Skeletal muscle tissue (tissue), 4 donors: ENCODE measurements around the gene KRTAP10-2. TPM values are rescaled to one million over a fixed set of nuclear protein-coding genes. Genes with fewer than 3 reads are reported as not detected.

ENCODE experiments used
- H3K27ac ChIP-seq: one replicate; pipeline ENCODE4 v1.7.0; 2013; ENCODE audit warnings: mild to moderate bottlenecking, low read depth, low read length, inconsistent platforms
- H3K27me3 ChIP-seq, 3 donors: one replicate each; pipeline ENCODE4 v1.7.0; 2013; ENCODE audit warnings: low read length in 3 of 3; ENCODE audit not compliant: control insufficient read depth in 3 of 3, insufficient read depth in 3 of 3
- H3K36me3 ChIP-seq, 3 donors: one replicate each; pipeline ENCODE4 v1.7.0; 2013; ENCODE audit warnings: low read length in 3 of 3; ENCODE audit not compliant: control insufficient read depth in 3 of 3, insufficient read depth in 3 of 3
- H3K4me1 ChIP-seq, 3 donors: one replicate each; pipeline ENCODE4 v1.7.0; 2013; ENCODE audit warnings: low read length in 3 of 3, mild to moderate bottlenecking in 3 of 3; ENCODE audit not compliant: control insufficient read depth in 3 of 3, insufficient read depth in 3 of 3
- H3K4me3 ChIP-seq, 3 donors: one replicate each; pipeline ENCODE4 v1.7.0; 2013; ENCODE audit warnings: low read length in 3 of 3
- H3K9ac ChIP-seq, 3 donors: one replicate each; pipeline ENCODE4 v1.7.0; 2013; ENCODE audit warnings: low read length in 3 of 3, mild to moderate bottlenecking in 3 of 3, moderate library complexity in 2 of 3, low read depth in 1 of 3
- H3K9me3 ChIP-seq, 3 donors: one replicate each; pipeline ENCODE4 v1.7.0; 2013; ENCODE audit warnings: low read length in 3 of 3; ENCODE audit not compliant: control insufficient read depth in 3 of 3
- total RNA-seq: library from RNA; depleted of rRNA; stranded (reverse); fragments of >200 nt; gene quantifications from one replicate; pipeline ENCODE4 v1.2.3, GENCODE V29; 2014
- donor health status: Osteomylitis.

Gene KRTAP10-2
- total RNA-seq, 1 donor from 2014 or later: not detected

GRCh38 chr21:44527983-44528633, 23.2 kb downstream of the KRTAP10-2 start:
- no peaks in the 10 kb centered on the region for H3K9me3 ChIP-seq
- peaks cover 29 to 45% (median 37%) of the 10 kb centered on the region in 3 donors for H3K27me3 ChIP-seq
- H3K4me1 ChIP-seq: no peaks in the 10 kb centered on the region
- H3K4me3 ChIP-seq: no peak overlapping the region
- no peaks in the 10 kb centered on the region for H3K36me3 ChIP-seq
- H3K9ac ChIP-seq: no peak overlapping the region
- no peak overlapping the region for H3K27ac ChIP-seq

- Histone ChIP-seq H3K4me1 (no peaks in the 10 kb centered on the region), H3K36me3 (no peaks in the 10 kb centered on the region), H3K27ac (no peak overlapping the region), H3K27me3 (peaks cover 22 to 40% (median 38%) of the 10 kb centered on the region in 3 donors), H3K9me3 (no peaks in the 10 kb centered on the region), H3K4me3 (no peak overlapping the region), H3K9ac (no peak overlapping the region)
Measured at GRCh38 chr21:44527156-44527982, 23.9 kb downstream of the KRTAP10-2 start.

- H3K36me3 ChIP-seq: no peaks in the 10 kb centered on the region
- H3K27me3 ChIP-seq: peaks cover 13 to 36% (median 31%) of the 10 kb centered on the region in 3 donors
- no peaks in the 10 kb centered on the region for H3K4me1 ChIP-seq
- H3K9me3 ChIP-seq: no peaks in the 10 kb centered on the region
- H3K9ac ChIP-seq: no peak overlapping the region
- H3K4me3 ChIP-seq: no peak overlapping the region
- H3K27ac ChIP-seq: no peak overlapping the region
Measured at GRCh38 chr21:44526096-44526997, 25.0 kb downstream of the KRTAP10-2 start.

GRCh38 chr21:44525391-44526095, 25.8 kb downstream of the KRTAP10-2 start:
- Histone ChIP-seq H3K27ac (no peak overlapping the region), H3K9ac (no peak overlapping the region), H3K27me3 (peaks cover 5 to 35% (median 31%) of the 10 kb centered on the region in 3 donors), H3K4me1 (no peaks in the 10 kb centered on the region), H3K9me3 (no peaks in the 10 kb centered on the region), H3K4me3 (no peak overlapping the region), H3K36me3 (no peaks in the 10 kb centered on the region)

DNA sequence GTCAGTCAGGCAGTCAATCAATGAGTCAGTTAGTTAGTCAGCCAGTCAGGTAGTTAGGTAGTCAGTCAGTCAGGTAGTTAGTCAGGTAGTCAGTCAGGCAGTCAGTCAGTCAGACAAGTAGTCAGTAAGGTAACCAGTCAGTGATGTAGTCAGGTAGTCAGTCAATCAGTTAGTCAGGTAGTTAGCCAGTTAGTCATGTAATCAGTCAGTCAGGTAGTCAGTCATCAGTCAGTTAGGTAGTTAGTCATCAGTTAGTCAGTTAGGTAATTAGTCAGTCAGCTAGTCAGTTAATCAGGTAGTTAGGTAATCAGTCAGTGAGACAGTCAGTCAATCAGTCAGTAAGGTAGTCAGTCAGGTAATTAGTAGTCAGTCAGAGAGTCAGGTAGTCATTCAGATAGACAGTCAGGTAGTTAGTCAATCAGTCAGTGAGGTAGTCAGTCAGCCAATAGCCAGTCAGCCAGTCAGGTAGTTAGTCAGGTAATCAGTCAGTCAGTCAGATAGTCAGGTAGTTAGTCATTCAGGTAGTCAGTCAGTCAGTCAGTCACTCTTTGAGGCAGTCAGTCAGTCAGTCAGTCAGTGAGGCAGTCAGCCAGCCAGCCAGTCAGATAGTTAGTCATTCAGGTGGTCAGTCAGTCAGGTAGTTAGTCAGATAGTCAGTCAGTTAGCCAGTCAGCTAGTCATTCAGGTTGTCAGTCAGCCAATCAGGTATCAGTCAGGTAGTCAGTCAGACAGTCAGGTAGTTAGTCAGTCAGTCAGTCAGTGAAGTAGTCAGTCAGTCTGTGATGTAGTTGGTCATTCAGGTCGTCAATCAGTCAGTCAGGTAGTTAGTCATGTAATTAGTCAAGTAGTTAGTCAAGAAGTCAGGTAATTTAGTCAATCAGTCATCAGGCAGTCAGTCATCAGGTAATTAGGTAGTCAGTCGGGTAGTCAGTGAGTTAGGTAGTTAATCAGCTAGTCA, 26.6 kb downstream of the KRTAP10-2 start:
- no peak overlapping the region for H3K9ac ChIP-seq
- H3K27ac ChIP-seq: no peak overlapping the region
- H3K9me3 ChIP-seq: no peaks in the 10 kb centered on the region
- no peak overlapping the region for H3K4me3 ChIP-seq
- no peaks in the 10 kb centered on the region for H3K4me1 ChIP-seq
- H3K27me3 ChIP-seq: peaks cover 7 to 35% (median 34%) of the 10 kb centered on the region in 3 donors
- H3K36me3 ChIP-seq: no peaks in the 10 kb centered on the region

DNA sequence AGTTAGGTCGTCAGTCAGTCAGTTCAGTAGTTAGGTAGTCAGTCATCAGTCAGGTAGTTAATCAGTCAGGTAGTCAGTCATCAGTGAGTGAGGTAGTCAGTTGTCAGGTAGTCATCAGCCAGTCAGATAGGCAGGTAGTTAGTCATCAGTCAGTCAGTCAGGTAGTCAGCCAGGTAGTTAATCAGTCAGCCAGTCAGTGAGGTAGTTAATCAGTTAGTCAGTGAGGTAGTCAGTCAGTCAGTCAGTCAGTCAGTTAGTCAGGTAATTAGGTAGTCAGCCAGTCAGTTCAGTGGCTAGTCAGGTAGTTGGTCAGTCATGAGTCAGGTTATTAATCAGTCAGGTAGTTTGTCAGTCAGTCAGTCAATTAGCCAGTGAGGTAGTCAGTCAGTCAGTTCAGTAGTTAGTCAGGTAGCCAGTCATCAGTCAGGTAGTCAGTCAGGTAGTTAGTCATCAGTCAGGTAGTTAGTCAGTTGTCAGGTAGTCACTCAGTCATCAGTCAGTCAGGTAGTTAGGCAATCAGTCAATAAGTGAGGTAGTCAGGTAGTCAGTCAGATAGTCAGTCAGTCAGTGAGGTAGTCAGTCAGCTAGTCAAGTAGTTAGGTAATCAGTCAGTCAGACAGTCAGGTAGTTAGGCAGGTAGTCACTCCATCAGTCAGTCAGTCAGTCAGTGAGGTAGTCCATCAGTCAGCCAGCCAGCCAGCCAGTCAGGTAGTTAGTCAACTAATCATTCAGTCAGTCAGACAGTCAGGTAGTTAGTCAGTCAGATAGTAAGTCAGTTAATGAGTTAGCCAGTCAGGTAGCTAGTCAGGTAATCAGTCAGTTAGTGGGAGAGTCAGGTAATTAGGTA, 27.5 kb downstream of the KRTAP10-2 start:
- Histone ChIP-seq H3K4me3 (no peak overlapping the region), H3K36me3 (no peaks in the 10 kb centered on the region), H3K9ac (no peak overlapping the region), H3K9me3 (no peaks in the 10 kb centered on the region), H3K4me1 (no peaks in the 10 kb centered on the region), H3K27ac (no peak overlapping the region), H3K27me3 (peaks cover 12 to 42% (median 40%) of the 10 kb centered on the region in 3 donors)

DNA sequence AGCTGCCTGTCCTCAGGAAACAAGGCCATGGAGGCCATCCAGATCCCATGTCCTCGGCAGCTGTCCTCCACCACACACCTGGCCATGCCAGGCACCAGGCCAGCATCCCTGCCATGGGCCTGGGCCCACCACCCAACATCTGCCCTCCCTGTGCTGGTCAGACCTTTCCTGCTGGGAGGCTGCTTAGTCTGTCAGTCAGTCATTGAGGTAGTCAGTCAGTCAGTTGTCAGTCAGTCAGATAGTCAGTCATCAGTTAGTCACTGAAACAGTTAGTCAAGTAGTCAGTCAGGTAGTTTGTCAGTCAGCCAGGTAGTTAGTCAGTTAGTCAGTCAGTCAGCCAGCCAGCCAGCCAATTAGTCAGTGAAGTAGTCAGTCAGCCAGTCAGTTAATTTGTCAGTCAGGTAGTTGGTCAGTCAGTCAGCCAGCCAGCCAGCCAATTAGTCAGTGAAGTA, 28.5 kb downstream of the KRTAP10-2 start:
- Histone ChIP-seq H3K4me1 (no peaks in the 10 kb centered on the region), H3K27me3 (peaks cover 10 to 38% (median 32%) of the 10 kb centered on the region in 3 donors), H3K9me3 (no peaks in the 10 kb centered on the region), H3K36me3 (no peaks in the 10 kb centered on the region), H3K27ac (no peak overlapping the region), H3K9ac (no peak overlapping the region), H3K4me3 (no peak overlapping the region)
